Measurements from ENCODE around the gene CDH13.

Gene CDH13

DNA sequence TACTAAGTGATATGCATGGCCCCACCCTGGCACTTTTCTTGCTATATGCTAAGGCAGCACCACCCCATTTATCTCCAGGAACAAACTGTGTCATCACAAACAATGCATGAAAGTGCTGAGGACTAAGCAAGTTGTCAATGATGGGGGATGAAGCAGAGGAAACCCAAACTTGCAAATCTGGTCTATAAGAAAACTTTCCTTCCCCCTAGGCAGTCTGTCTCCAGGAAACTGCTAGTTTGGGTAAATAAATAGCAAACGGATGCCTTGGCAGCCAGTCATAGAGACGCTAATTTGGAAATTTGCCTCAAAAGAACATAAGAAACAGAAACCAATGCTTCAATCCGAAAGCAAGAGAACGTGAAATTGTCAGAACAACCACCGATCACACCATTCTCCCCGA is 1175.4 kb downstream of the CDH13 start:
- Histone ChIP-seq H3K36me3 (ENCODE audit: control insufficient read depth in 1 of 2, insufficient read depth in 2 of 2, low read length in 2 of 2) (no peaks in the 10 kb centered on the region), H3K14ac (ENCODE audit: low read length) (no peak overlapping the region), H2BK5ac (ENCODE audit: low read depth, low read length, poor library complexity) (no peak overlapping the region), H3K79me2 (ENCODE audit: control insufficient read depth, insufficient read depth, low read length, poor library complexity) (no peaks in the 10 kb centered on the region), H3K27ac (ENCODE audit: low read depth, low read length) (no peak overlapping the region), H3K79me1 (ENCODE audit: low read length) (no peaks in the 10 kb centered on the region), H4K8ac (ENCODE audit: low read depth, low read length) (no peak overlapping the region), H2BK12ac (ENCODE audit: low read length) (no peak overlapping the region), H2BK120ac (ENCODE audit: insufficient read depth, low read length, poor library complexity) (no peak overlapping the region), H3K4ac (ENCODE audit: low read depth, low read length) (no peak overlapping the region), H2AFZ (ENCODE audit: insufficient read depth, low read length, poor library complexity) (no peak overlapping the region), H4K12ac (ENCODE audit: low read depth, low read length) (no peak overlapping the region), H4K91ac (ENCODE audit: low read depth, low read length) (no peak overlapping the region), H3K9ac (ENCODE audit: low read length) (no peak overlapping the region), H3K4me1 (ENCODE audit: control insufficient read depth in 1 of 2, insufficient read depth in 2 of 2, low read length in 2 of 2) (peaks cover 3 to 4% of the 10 kb centered on the region in 2 experiments), H3K4me3 (ENCODE audit: low read depth, low read length) (no peak overlapping the region), H3K9me3 (ENCODE audit: insufficient read depth, low read depth, low read length) (no peaks in the 10 kb centered on the region), H3K27me3 (ENCODE audit: insufficient read depth, low read length) (no peaks in the 10 kb centered on the region), H2AK5ac (ENCODE audit: low read length) (no peak overlapping the region), H3K23ac (ENCODE audit: low read length) (no peak overlapping the region), H3K18ac (ENCODE audit: low read length) (no peak overlapping the region), H3K4me2 (ENCODE audit: low read length) (peak overlapping the region; percentile 42)
- DNase-seq = peak; percentile 88 to 98
- no CpG with 5 or more reads among the region's 6 CpGs for WGBS (ENCODE audit: extremely low coverage, insufficient coverage, insufficient read length)

DNA sequence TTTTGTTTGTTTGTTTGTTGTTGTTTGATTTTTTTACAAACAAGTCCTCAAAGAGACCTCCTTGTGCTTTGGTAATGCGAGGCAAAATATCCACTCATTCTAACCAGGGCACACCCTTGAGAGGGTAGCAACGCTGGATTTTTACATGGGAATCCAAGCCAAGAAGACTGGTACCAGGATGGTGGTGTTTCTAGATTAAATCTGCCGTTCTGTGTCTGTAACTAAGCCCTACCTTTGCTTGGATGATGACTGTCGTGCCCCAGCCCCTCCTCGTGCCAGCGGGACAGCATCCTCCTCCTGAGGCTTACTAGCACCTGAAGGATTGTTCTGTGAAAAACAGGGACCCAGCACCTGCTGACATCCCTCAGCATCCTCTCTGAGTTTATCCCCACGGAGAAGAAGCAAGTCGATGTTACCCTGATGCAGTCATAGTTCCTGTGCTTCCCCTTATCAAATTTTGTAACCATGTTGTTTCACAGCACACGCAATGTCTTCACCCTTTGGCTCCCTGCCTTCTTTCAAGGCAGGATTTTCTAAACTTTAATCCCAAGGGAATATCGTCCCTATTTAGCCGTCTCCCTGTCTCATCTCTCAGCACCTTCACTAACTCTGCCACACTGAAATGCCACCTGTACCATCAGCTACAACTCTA is 1175.9 kb downstream of the CDH13 start:
- H2BK120ac ChIP-seq (ENCODE audit: insufficient read depth, low read length, poor library complexity) = no peak overlapping the region
- no peak overlapping the region for H4K8ac ChIP-seq (ENCODE audit: low read depth, low read length)
- no peak overlapping the region for H4K12ac ChIP-seq (ENCODE audit: low read depth, low read length)
- H3K27me3 ChIP-seq (ENCODE audit: insufficient read depth, low read length) = no peaks in the 10 kb centered on the region
- no peak overlapping the region for H4K91ac ChIP-seq (ENCODE audit: low read depth, low read length)
- no peak overlapping the region for H2AFZ ChIP-seq (ENCODE audit: insufficient read depth, low read length, poor library complexity)
- H3K4ac ChIP-seq (ENCODE audit: low read depth, low read length) = no peak overlapping the region
- H3K4me2 ChIP-seq (ENCODE audit: low read length) = no peak overlapping the region
- no peaks in the 10 kb centered on the region for H3K79me1 ChIP-seq (ENCODE audit: low read length)
- H3K4me1 ChIP-seq (ENCODE audit: control insufficient read depth in 1 of 2, insufficient read depth in 2 of 2, low read length in 2 of 2) = peaks cover 3 to 4% of the 10 kb centered on the region in 2 experiments
- no peak overlapping the region for H3K27ac ChIP-seq (ENCODE audit: low read depth, low read length)
- no peak overlapping the region for H2BK12ac ChIP-seq (ENCODE audit: low read length)
- H3K4me3 ChIP-seq (ENCODE audit: low read depth, low read length) = no peak overlapping the region
- no peak overlapping the region for H3K23ac ChIP-seq (ENCODE audit: low read length)
- peak; percentile 86 to 95 for DNase-seq
- no peak overlapping the region for H3K9ac ChIP-seq (ENCODE audit: low read length)
- no peaks in the 10 kb centered on the region for H3K9me3 ChIP-seq (ENCODE audit: insufficient read depth, low read depth, low read length)
- H3K14ac ChIP-seq (ENCODE audit: low read length) = no peak overlapping the region
- H2BK5ac ChIP-seq (ENCODE audit: low read depth, low read length, poor library complexity) = no peak overlapping the region
- no CpG with 5 or more reads among the region's 11 CpGs for WGBS (ENCODE audit: extremely low coverage, insufficient coverage, insufficient read length)
- H3K79me2 ChIP-seq (ENCODE audit: control insufficient read depth, insufficient read depth, low read length, poor library complexity) = no peaks in the 10 kb centered on the region
- H3K36me3 ChIP-seq (ENCODE audit: control insufficient read depth in 1 of 2, insufficient read depth in 2 of 2, low read length in 2 of 2) = no peaks in the 10 kb centered on the region
- H2AK5ac ChIP-seq (ENCODE audit: low read length) = no peak overlapping the region
- no peak overlapping the region for H3K18ac ChIP-seq (ENCODE audit: low read length)

DNA sequence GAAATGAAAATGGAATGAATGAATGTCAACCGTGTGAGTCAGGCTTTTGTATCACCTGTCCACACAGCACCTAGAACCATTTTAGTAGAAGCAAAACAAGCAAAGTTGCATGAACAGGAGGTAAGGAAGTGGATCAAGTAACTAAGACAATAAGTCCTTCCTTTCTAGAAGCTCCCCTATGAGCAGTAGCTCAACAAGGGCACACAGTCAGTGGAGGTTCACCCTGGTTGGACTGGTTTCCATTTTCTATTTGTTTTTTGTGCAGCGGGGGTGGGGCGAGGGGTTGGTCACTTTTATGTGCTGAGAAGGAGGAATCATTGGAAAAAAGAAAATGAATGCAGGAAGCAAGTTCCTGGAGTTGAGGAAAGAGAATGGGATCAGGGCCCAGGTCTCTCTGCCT is 1177.0 kb downstream of the CDH13 start:
- H3K36me3 ChIP-seq (ENCODE audit: control insufficient read depth in 1 of 2, insufficient read depth in 2 of 2, low read length in 2 of 2) = no peaks in the 10 kb centered on the region
- peaks cover 5 to 8% of the 10 kb centered on the region in 2 experiments for H3K4me1 ChIP-seq (ENCODE audit: control insufficient read depth in 1 of 2, insufficient read depth in 2 of 2, low read length in 2 of 2)
- H3K4ac ChIP-seq (ENCODE audit: low read depth, low read length) = no peak overlapping the region
- H3K79me1 ChIP-seq (ENCODE audit: low read length) = peaks cover 5% of the 10 kb centered on the region
- no peak overlapping the region for H2AFZ ChIP-seq (ENCODE audit: insufficient read depth, low read length, poor library complexity)
- H3K27me3 ChIP-seq (ENCODE audit: insufficient read depth, low read length) = no peaks in the 10 kb centered on the region
- H3K14ac ChIP-seq (ENCODE audit: low read length) = no peak overlapping the region
- H3K9ac ChIP-seq (ENCODE audit: low read length) = no peak overlapping the region
- H3K79me2 ChIP-seq (ENCODE audit: control insufficient read depth, insufficient read depth, low read length, poor library complexity) = peaks cover 9% of the 10 kb centered on the region
- no peak overlapping the region for H2BK12ac ChIP-seq (ENCODE audit: low read length)
- H2BK5ac ChIP-seq (ENCODE audit: low read depth, low read length, poor library complexity) = no peak overlapping the region
- no peak overlapping the region for H3K23ac ChIP-seq (ENCODE audit: low read length)
- H3K4me2 ChIP-seq (ENCODE audit: low read length) = no peak overlapping the region
- no CpG with 5 or more reads among the region's 3 CpGs for WGBS (ENCODE audit: extremely low coverage, insufficient coverage, insufficient read length)
- no peak overlapping the region for H4K8ac ChIP-seq (ENCODE audit: low read depth, low read length)
- no peak overlapping the region for H4K12ac ChIP-seq (ENCODE audit: low read depth, low read length)
- H4K91ac ChIP-seq (ENCODE audit: low read depth, low read length) = no peak overlapping the region
- no peak overlapping the region for H2BK120ac ChIP-seq (ENCODE audit: insufficient read depth, low read length, poor library complexity)
- DNase-seq = no peak
- no peak overlapping the region for H3K18ac ChIP-seq (ENCODE audit: low read length)
- no peak overlapping the region for H2AK5ac ChIP-seq (ENCODE audit: low read length)
- H3K4me3 ChIP-seq (ENCODE audit: low read depth, low read length) = no peak overlapping the region
- no peaks in the 10 kb centered on the region for H3K9me3 ChIP-seq (ENCODE audit: insufficient read depth, low read depth, low read length)
- H3K27ac ChIP-seq (ENCODE audit: low read depth, low read length) = no peak overlapping the region

DNA sequence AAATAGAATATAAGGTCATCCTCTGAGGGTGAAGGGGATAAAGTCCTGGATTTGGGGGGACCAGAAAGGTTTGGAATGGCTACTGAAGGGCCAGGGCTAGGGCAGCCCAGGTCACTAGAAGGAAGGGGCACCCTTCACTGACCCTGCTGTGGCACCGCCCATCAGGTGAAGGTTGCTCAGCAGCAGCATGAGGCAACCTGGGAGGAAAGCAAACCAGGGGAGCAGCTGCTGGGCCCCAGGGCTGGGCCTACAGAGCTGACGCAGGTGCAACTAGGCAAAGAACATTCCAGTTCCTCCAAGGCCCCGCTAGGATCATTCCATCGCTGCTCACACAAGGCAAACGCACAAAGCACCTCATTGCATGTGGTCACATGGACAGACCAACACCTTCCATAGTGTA is 1177.6 kb downstream of the CDH13 start:
- no peak overlapping the region for H2AK5ac ChIP-seq (ENCODE audit: low read length)
- no peak overlapping the region for H4K12ac ChIP-seq (ENCODE audit: low read depth, low read length)
- H2BK12ac ChIP-seq (ENCODE audit: low read length) = no peak overlapping the region
- H4K8ac ChIP-seq (ENCODE audit: low read depth, low read length) = no peak overlapping the region
- no peak overlapping the region for H2BK120ac ChIP-seq (ENCODE audit: insufficient read depth, low read length, poor library complexity)
- no peaks in the 10 kb centered on the region for H3K36me3 ChIP-seq (ENCODE audit: control insufficient read depth in 1 of 2, insufficient read depth in 2 of 2, low read length in 2 of 2)
- DNase-seq = no peak
- no peak overlapping the region for H3K4me3 ChIP-seq (ENCODE audit: low read depth, low read length)
- H3K79me2 ChIP-seq (ENCODE audit: control insufficient read depth, insufficient read depth, low read length, poor library complexity) = peaks cover 13% of the 10 kb centered on the region
- no peaks in the 10 kb centered on the region for H3K27me3 ChIP-seq (ENCODE audit: insufficient read depth, low read length)
- no peak overlapping the region for H3K4me2 ChIP-seq (ENCODE audit: low read length)
- H3K27ac ChIP-seq (ENCODE audit: low read depth, low read length) = no peak overlapping the region
- no peak overlapping the region for H3K23ac ChIP-seq (ENCODE audit: low read length)
- no CpG with 5 or more reads among the region's 5 CpGs for WGBS (ENCODE audit: extremely low coverage, insufficient coverage, insufficient read length)
- no peak overlapping the region for H3K14ac ChIP-seq (ENCODE audit: low read length)
- H3K4ac ChIP-seq (ENCODE audit: low read depth, low read length) = no peak overlapping the region
- H3K79me1 ChIP-seq (ENCODE audit: low read length) = peaks cover 5% of the 10 kb centered on the region
- no peak overlapping the region for H3K9ac ChIP-seq (ENCODE audit: low read length)
- no peak overlapping the region for H2BK5ac ChIP-seq (ENCODE audit: low read depth, low read length, poor library complexity)
- no peak overlapping the region for H4K91ac ChIP-seq (ENCODE audit: low read depth, low read length)
- no peak overlapping the region for H3K18ac ChIP-seq (ENCODE audit: low read length)
- no peak overlapping the region for H2AFZ ChIP-seq (ENCODE audit: insufficient read depth, low read length, poor library complexity)
- H3K9me3 ChIP-seq (ENCODE audit: insufficient read depth, low read depth, low read length) = no peaks in the 10 kb centered on the region
- H3K4me1 ChIP-seq (ENCODE audit: control insufficient read depth in 1 of 2, insufficient read depth in 2 of 2, low read length in 2 of 2) = peaks cover 8 to 11% of the 10 kb centered on the region in 2 experiments

Data from trophoblast cell (in vitro differentiated cells and primary cell).